Keratinocyte (primary cell): ENCODE data around the gene RAP1GAP. TPM values are rescaled to one million over a fixed set of nuclear protein-coding genes. Genes with fewer than 3 reads are reported as not detected.

Source experiments
- DNase-seq: peaks from one replicate; pipeline ENCODE4 v3.0.0-alpha.2; 2011; ENCODE audit warnings: low read depth, missing footprints, low spot score
- FAIRE-seq: peaks from 2 replicates; lab custom pipeline; 2011; peaks lifted over from hg19 to GRCh38; lab: Jason Lieb, UNC
- H2AFZ ChIP-seq: 2 replicates; pipeline ENCODE4 v1.6.0; 2012; ENCODE audit warnings: low read length, control low read depth, inconsistent platforms; ENCODE audit not compliant: control insufficient read depth
- H3K27ac ChIP-seq: 2 replicates; pipeline ENCODE4 v1.5.1; 2011; ENCODE audit warnings: low read length; ENCODE audit not compliant: control insufficient read depth, insufficient read depth
- H3K27me3 ChIP-seq: 3 replicates; pipeline ENCODE4 v1.6.0; 2011; ENCODE audit warnings: low read length; ENCODE audit not compliant: control insufficient read depth, insufficient read depth; ENCODE audit errors: extremely low read depth
- H3K36me3 ChIP-seq, 2 experiments: 2 replicates in 1 of 2; 3 replicates in 1 of 2; pipeline ENCODE4 v1.5.1; 2011; ENCODE audit warnings: low read length in 2 of 2, mild to moderate bottlenecking in 1 of 2; ENCODE audit not compliant: control insufficient read depth in 2 of 2, insufficient read depth in 2 of 2; ENCODE audit errors: extremely low read depth in 1 of 2
- H3K4me1 ChIP-seq: 3 replicates; pipeline ENCODE4 v1.5.1; 2011; ENCODE audit warnings: low read length; ENCODE audit not compliant: control insufficient read depth, insufficient read depth; ENCODE audit errors: extremely low read depth
- H3K4me2 ChIP-seq: 3 replicates; pipeline ENCODE4 v1.6.0; 2011; ENCODE audit warnings: low read depth, low read length; ENCODE audit not compliant: control insufficient read depth, insufficient read depth; ENCODE audit errors: extremely low read depth
- H3K4me3 ChIP-seq, 3 experiments: fragments of 200-600 bp in 1 of 3; sonication (generic) in 1 of 3; 2 replicates in 2 of 3; 3 replicates in 1 of 3; pipeline ENCODE4 v1.5.1; 2011 to 2016; ENCODE audit warnings: low read length in 3 of 3, mild to moderate bottlenecking in 3 of 3, control low read depth in 2 of 3, inconsistent platforms in 1 of 3, low read depth in 1 of 3, mixed read lengths in 1 of 3, mixed run types in 1 of 3, moderate library complexity in 1 of 3; ENCODE audit not compliant: control insufficient read depth in 2 of 3, insufficient read depth in 2 of 3; ENCODE audit errors: extremely low read depth in 1 of 3
- H3K79me2 ChIP-seq: 2 replicates; pipeline ENCODE4 v1.6.0; 2012; ENCODE audit warnings: low read length; ENCODE audit not compliant: control insufficient read depth, insufficient read depth
- H3K9ac ChIP-seq: 3 replicates; pipeline ENCODE4 v1.6.0; 2011; ENCODE audit warnings: low read length; ENCODE audit not compliant: control insufficient read depth, insufficient read depth; ENCODE audit errors: extremely low read depth
- H3K9me1 ChIP-seq: 3 replicates; pipeline ENCODE4 v1.6.0; 2011; ENCODE audit warnings: low read length; ENCODE audit not compliant: control insufficient read depth, insufficient read depth; ENCODE audit errors: extremely low read depth
- H3K9me3 ChIP-seq: 2 replicates; pipeline ENCODE4 v1.5.1; 2012; ENCODE audit warnings: low read depth, low read length; ENCODE audit not compliant: control insufficient read depth
- H4K20me1 ChIP-seq: 3 replicates; pipeline ENCODE4 v1.6.0; 2011; ENCODE audit warnings: low read length; ENCODE audit not compliant: control insufficient read depth, insufficient read depth; ENCODE audit errors: extremely low read depth
- EZH2 ChIP-seq: IDR thresholded peaks from one replicate; pipeline ENCODE4 v1.6.1; 2012; ENCODE audit warnings: inconsistent platforms, mild to moderate bottlenecking, low read length, moderate library complexity
- dilution Hi-C: fragments of 300-500 bp; cut with MboI; formaldehyde crosslinking; loops from one replicate; pipeline ENCODE4 v1.7.0; 2020; ENCODE audit warnings: low sequenced_read_pairs; ENCODE audit not compliant: extremely low pct_ligation_motif_present
- polyA plus RNA-seq, 5 experiments: library from polyadenylated mRNA; depleted of rRNA in 3 of 5; stranded (reverse) in 3 of 5; stranded (forward) in 1 of 5; unstranded in 1 of 5; fragments of >200 nt; gene quantifications; 1 replicate in 1 of 5; 2 replicates in 3 of 5; 3 replicates in 1 of 5; pipeline versions ENCODE4 v1.2.1 to v1.2.3, GENCODE V29; 2011 to 2012; ENCODE audit warnings: missing spikeins in 2 of 5, low read depth in 1 of 5, low replicate concordance in 1 of 5
- TF ChIP-seq, protein P1 (sequence below), 3 experiments: IDR thresholded peaks in 1 of 3; conservative IDR thresholded peaks in 1 of 3; optimal IDR thresholded peaks in 1 of 3; 2 replicates in 2 of 3; 3 replicates in 1 of 3; pipeline versions ENCODE3 to v1.5.1; 2011; ENCODE audit warnings: low read length in 3 of 3, mild to moderate bottlenecking in 3 of 3, moderate library complexity in 2 of 3, control low read depth in 1 of 3, inconsistent platforms in 1 of 3; ENCODE audit not compliant: insufficient read depth in 2 of 3; ENCODE audit errors: extremely low read depth in 1 of 3

The RAP1GAP gene
- polyA plus RNA-seq, 1 donor (not counting 4 experiments of a cell fraction or from before 2014, with no cell fraction given), result 1.1 TPM

DNA sequence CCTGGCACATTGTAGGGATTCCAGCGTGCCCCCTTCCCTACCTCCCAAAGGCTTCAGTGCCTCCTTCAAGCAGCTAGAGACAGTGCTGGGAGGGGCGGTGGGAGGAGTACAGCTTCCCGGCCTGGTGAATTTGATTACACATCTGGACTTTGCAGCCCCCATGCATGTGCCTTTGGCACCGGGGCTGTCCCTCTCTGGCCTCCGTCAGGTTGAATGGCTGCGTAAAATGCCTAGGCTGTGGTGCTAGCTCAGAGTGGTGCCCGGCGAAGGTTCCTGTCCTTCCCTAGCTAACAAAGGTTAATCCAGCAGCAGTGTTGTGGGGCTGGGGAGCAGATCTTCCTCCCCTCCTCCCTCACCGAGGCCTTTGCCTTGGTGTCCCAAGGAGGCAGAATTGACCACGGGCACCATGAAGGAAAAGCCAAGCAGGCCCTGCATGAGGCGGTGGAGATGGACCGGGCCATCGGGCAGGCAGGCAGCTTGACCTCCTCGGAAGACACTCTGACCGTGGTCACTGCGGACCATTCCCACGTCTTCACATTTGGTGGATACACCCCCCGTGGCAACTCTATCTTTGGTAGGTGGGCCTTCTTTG is 93.7 kb downstream of the RAP1GAP start:
- Histone ChIP-seq H3K9ac (no peak overlapping the region), H3K9me3 (no peaks in the 10 kb centered on the region), H3K4me2 (no peak overlapping the region), H3K9me1 (no peaks in the 10 kb centered on the region), H3K27me3 (peaks cover 7% of the 10 kb centered on the region), H3K79me2 (no peaks in the 10 kb centered on the region), H3K4me1 (peaks cover 5% of the 10 kb centered on the region), H2AFZ (no peak overlapping the region), H3K4me3 (no peak overlapping the region), H3K36me3 (no peaks in the 10 kb centered on the region), H4K20me1 (peaks cover 3% of the 10 kb centered on the region), H3K27ac (no peak overlapping the region)
- dilution Hi-C loops, result no loop called here
- DNase-seq, result no peak
- TF ChIP-seq EZH2, result no peak
- TF ChIP-seq, protein P1, sequence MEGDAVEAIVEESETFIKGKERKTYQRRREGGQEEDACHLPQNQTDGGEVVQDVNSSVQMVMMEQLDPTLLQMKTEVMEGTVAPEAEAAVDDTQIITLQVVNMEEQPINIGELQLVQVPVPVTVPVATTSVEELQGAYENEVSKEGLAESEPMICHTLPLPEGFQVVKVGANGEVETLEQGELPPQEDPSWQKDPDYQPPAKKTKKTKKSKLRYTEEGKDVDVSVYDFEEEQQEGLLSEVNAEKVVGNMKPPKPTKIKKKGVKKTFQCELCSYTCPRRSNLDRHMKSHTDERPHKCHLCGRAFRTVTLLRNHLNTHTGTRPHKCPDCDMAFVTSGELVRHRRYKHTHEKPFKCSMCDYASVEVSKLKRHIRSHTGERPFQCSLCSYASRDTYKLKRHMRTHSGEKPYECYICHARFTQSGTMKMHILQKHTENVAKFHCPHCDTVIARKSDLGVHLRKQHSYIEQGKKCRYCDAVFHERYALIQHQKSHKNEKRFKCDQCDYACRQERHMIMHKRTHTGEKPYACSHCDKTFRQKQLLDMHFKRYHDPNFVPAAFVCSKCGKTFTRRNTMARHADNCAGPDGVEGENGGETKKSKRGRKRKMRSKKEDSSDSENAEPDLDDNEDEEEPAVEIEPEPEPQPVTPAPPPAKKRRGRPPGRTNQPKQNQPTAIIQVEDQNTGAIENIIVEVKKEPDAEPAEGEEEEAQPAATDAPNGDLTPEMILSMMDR (optimal IDR thresholded peaks at IDR 0.05 in 1 of 3, IDR thresholded peaks at IDR 0.05 in 1 of 3, conservative IDR thresholded peaks at IDR 0.05 in 1 of 3; ENCODE audit: extremely low read depth in 1 of 3, insufficient read depth in 2 of 3, low read length in 3 of 3), result no peak
- FAIRE-seq, result no peak

DNA sequence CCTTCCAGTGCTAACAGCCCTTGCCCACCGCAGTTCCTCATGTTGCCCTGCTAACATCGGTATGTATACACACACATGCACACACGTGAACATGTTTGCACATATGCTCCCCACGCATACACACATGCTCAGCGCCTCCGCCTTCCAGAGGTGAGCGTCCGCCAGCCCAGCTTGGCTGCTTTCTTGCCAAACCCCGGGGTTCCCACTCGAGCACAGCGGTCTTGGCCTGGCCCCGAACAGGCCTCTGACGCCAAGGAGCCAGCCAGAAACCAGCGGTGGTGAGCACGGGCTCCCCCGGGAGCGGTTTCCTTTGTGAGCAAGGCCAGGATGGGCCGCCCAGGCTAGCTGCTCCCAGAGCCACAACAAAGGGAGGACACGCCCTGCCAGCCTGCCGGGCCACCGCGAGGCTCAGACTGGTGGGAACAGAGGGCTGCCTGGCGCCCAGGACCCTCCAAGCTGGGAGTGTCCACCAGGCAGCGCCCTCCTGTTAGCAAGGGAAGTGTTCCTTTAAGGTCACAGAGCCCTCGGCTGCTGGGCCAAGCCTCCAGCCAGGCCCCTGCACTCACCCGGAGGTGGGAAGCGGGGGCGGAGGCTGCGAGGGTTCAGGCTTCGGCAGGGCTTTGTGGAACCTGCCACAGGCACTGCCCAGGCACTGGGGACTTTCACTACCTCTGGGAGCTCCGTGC is 94.5 kb downstream of the RAP1GAP start:
- FAIRE-seq (no peak), DNase-seq (no peak)
- Histone ChIP-seq H3K79me2 (no peaks in the 10 kb centered on the region), H2AFZ (no peak overlapping the region), H3K9me3 (no peaks in the 10 kb centered on the region), H3K27me3 (peaks cover 8% of the 10 kb centered on the region), H4K20me1 (peaks cover 3% of the 10 kb centered on the region), H3K9ac (no peak overlapping the region), H3K9me1 (no peaks in the 10 kb centered on the region), H3K4me1 (peaks cover 5% of the 10 kb centered on the region), H3K4me2 (peak overlapping the region; percentile 9), H3K4me3 (no peak overlapping the region), H3K27ac (no peak overlapping the region), H3K36me3 (no peaks in the 10 kb centered on the region)
- dilution Hi-C loops, result no loop called here
- TF ChIP-seq, protein P1 (optimal IDR thresholded peaks at IDR 0.05 in 1 of 3, IDR thresholded peaks at IDR 0.05 in 1 of 3, conservative IDR thresholded peaks at IDR 0.05 in 1 of 3; ENCODE audit: extremely low read depth in 1 of 3, insufficient read depth in 2 of 3, low read length in 3 of 3), result no peak
- TF ChIP-seq EZH2, result no peak
